Measurements from ENCODE around the gene MIOX.

MIOX gene

DNA sequence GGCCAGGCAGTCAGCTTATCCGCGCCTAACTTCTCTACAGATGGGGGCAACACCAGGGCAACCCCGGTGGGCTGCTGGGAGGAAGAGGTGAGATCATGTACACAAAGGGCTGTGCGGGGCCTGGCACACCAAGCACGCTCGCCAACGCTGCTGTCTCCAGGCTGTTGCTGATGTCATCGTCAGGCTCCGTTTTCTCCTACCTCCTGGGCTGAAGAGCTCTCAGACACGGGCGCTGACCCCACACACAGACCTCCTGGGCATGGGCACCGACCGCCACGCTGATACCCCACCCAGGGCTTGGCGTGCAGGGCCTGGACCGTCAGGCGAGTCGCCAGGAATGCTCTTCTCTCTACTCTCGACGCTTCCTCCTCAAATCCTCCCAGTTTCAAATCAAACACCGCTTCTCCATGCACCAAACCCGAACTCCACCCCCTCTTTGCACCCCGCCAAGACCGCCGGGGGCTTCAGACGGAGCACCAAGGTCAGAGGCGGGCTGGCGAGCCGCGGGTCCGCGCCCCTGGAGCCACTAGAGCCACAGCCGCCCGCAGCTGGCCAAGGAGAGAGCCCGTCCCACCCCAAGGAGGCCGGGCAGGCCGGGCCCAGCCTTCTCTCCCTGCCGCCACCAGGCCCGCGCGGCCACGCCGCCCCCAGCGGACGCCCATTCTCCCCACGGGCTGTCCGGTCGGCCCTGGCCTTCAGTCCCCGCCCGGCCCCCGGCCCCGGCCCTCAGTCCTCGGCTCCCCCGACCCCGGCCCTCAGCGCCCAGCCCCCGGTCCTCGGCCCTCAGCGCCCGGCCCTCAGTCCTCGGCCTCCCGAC, 12.6 kb upstream of the MIOX start:
- DNase-seq (ENCODE audit: low spot score) = no peak

DNA sequence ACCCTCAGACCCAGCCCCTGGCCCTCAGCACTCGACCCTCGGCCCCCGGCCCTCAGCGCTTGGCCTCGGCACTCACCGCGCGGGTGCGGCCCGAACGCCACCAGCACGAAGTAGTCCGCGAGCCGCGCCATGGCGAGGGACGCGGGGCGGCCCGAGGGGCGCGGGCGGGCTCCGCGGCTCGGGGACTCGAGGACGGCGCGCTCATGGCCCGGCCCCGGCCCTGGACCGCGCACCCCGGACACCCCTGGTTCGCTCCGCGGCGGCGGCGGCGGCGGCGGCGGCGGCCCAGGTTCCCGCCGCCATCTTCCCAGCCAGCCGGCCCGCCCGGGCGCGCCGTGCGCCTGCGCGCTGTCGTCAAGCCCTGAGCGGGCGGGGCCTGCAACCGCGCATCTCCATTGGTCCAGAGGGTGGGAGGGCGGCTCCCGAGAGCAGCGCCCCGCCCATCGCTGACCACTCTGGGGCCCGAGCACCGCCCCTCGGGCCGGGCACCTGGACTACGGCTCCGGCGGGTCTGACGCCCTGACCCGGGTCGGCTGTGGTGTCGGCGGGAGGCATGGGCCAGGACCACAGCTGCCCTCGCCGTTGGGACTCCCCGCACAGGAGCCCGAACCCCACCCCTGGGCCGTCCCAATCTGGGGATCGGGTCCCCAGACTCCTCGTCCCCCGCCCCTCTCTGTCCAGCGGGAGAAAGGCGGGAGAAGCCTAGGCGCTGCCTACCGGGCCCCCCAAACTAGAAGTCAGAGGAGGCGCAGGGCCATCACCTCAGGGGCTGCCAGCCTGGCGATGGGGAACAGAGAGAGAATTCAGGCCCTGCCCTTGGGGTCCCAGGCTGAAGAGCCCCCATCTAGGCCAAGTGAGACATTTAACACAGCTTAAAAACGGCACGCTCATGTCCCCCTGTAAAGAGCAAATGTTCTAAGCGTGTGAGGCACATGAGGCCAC, 11.7 kb upstream of the MIOX start, which contains the start of gene SBF1:
TSS of gene SBF1 (minus strand) at position 326 of the 942 bp plus-strand sequence. CDS start at position 131, 195 bp downstream.
- peak; percentile 98 for DNase-seq (ENCODE audit: low spot score)

DNA sequence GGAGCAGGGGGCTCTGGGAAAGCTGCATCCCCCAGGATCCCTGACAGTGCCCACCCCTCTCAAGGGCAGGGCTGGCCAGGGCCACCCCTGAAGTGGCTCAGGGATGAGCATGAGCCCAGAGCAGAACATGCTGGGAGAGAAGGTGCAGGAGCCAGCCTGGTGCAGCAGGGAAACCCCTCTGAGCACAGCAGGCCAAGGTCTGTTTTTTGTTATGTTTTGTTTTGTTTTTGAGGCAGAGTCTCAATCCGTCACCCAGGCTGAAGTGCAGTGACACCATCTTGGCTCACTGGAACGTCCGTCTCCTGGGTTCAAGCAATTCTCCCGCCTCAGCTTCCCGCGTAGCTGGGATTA, 11.0 kb upstream of the MIOX start:
- no peak for DNase-seq (ENCODE audit: low spot score)

DNA sequence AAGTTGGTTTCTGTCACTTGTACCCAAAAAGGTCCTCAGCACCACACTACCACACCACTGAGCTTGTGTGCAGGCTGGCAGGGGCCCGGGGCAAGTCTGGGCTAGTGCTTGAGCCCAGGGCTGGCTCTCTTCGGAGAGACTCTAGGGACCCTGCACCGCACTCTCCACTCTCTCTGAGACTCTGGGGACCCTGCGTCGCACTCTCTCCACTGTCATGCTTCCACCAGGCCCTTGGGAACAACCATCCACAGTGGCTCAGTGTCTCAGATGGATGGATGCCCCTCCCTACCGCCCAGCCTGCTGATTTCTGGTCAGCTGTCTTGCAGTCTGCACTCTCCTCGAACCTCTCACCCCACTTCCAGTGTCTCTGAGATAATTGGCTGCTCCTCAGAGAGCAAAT, 9.8 kb upstream of the MIOX start:
- no peak for DNase-seq (ENCODE audit: low spot score)

DNA sequence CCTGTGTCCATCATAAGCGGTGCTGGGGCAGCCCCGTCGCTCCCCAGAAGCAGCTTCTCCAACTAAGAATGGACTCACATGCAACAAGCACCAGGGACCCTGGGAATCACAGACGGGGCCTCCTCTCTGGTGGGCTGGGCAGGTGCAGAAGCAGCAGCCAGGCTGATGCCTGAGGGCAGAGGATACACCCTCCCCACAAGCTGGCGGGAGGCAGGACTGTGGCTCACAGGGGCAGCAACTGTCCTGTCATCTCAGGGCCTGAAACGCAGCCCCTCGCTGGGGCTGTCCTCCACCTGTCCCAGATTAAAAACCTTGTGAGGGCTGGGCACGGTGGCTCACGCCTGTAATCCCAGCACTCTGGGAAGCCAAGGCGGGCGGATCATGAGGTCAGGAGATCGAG, 8.7 kb upstream of the MIOX start:
- DNase-seq (ENCODE audit: low spot score) = no peak

DNA sequence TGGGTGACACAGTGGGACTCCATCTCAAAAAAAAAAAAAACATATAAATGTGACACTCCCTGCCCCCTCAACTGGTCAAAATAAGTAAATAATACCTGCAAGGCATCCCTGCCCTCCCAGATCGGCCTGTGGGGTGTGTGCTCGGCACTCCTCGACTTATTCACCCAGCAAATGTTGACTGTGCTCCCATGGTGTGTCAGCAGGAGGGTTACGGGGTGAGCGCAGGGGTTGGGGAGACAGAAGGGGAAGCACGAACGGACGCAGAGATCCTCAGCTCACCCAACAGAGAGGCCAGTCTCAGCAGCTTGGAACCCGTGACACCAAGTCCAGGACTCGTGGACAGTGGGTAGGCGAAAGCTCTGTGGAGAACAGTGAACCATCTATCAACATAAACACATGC, 6.9 kb upstream of the MIOX start:
- DNase-seq (ENCODE audit: low spot score) = no peak

DNA sequence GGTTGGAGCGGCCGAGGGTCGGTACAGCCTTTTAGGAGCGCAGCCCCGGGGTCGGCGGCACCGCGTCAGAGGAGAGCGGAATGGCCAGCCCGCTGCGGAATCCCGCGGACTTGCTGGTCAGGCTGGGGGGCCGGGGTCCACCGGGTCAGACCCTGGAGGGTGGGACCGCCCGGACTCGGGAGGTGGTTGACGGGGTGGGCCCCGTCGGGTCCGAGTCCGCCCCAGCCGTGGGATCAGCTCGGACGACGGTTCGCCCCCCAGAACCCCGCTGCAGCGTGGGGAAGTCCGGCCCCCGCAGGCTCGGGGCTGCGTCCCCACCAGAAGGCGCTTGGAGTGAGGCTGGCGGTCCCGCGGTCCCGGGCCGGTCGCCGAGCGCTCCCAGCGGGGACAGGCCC, 5.6 kb upstream of the MIOX start:
- DNase-seq (ENCODE audit: low spot score) = no peak

DNA sequence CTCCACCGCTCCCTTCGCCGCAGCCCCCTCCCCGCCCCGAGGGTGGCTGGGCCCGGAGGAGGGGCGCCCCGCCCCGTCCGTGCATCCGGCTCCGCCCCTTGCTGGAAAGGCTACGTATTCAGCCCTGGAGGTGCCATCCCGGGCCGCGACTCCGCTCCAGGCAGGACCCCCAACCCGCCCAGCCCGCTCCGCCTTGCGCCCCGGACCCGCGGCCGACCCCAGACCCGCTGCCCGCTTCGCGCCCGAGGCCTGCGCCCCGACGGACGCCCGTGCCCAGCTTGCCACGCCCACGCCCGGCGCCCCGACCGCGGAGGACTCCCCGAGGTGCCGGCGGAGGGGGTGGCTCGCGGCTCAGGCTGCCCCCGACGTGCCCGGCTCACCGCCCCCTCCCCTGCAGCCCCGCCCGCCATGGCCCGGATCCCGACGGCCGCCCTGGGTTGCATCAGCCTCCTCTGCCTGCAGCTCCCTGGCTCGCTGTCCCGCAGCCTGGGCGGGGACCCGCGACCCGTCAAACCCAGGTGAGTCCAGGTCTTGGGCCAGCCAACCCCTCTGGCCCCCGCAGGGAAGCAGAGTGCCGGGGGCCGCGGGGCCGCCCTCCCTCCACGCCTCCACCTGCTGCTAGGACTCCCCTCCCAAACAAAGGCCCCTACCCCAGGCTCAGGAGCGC, 5.1 kb upstream of the MIOX start, which contains the start of gene ADM2:
TSS of gene ADM2 (plus strand) at position 104 of the 667 bp plus-strand sequence. CDS start at position 409, 305 bp downstream.
- no peak for DNase-seq (ENCODE audit: low spot score)

DNA sequence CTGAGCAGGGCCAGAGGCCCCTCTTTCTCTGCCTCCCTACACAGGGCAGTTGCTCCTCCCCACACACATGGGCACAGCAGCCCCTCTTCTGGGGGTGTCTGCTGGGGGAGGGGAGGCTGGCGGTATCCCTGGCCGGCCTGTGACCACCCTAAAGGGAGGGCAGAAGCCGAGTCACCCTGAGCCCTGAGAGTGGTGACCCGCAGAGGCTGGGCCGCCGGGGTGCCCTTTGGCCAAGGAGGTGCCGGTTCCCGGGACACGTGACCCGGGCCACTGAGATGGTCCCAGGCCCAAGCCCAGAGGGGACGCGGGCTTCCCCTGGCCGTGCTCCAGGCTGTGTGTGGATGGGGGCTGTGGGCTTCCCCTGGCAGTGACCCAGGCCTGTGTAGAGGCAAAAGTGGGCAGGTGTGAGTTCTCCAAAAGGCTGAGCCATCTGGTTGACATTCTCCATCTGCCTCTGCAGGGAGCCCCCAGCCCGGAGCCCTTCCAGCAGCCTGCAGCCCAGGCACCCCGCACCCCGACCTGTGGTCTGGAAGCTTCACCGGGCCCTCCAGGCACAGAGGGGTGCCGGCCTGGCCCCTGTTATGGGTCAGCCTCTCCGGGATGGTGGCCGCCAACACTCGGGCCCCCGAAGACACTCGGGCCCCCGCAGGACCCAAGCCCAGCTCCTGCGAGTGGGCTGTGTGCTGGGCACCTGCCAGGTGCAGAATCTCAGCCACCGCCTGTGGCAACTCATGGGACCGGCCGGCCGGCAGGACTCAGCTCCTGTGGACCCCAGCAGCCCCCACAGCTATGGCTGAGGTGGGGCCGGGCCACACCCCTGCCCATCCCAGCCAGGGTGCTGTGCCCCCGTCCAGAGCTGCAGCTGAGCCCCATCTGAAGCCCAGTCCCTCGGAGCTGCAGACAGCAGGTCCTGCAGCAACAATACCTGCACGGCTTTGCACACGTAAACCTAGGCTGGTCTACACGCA, 4.3 kb upstream of the MIOX start:
- DNase-seq (ENCODE audit: low spot score) = no peak

DNA sequence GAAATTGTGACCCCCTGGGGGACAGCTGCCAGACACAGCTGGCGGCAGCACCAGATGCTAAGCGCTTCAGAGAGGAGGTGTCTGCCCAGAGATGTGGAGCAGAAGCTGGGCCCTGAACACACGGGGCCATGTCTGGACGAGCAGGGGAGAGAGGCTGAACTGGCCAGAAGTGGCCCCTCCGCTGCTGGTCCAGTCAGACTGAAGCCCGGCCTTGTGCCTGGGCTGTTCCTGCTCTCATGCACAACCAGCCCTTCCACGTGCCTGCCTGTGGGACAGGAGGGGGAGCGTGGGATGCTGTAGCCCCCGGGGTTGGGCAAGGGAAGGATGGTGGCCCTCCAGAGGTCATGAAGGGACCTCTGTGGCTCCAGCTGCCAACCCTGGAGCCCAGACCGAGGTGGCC, 3.6 kb upstream of the MIOX start:
- no peak for DNase-seq (ENCODE audit: low spot score)

DNA sequence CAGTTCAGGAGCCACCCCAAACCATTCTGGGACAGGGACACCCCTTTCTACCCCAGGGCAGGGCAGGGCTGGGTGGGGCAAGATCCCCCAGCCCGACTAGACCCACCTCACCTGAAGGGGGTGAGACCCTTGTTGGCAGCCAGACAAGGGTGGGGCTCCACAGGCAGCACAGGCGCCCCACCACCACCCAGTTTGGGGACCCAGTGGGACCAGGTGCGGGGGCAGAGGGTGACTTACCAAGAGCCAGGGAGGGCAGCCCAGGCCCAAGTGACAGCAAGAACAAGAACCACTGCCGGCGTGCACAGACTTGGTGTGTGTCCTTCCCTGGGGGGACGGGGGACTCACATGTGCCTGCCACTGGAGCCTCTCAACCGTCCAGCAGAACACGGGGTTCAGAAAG, 3.1 kb upstream of the MIOX start:
- DNase-seq (ENCODE audit: low spot score) = no peak

DNA sequence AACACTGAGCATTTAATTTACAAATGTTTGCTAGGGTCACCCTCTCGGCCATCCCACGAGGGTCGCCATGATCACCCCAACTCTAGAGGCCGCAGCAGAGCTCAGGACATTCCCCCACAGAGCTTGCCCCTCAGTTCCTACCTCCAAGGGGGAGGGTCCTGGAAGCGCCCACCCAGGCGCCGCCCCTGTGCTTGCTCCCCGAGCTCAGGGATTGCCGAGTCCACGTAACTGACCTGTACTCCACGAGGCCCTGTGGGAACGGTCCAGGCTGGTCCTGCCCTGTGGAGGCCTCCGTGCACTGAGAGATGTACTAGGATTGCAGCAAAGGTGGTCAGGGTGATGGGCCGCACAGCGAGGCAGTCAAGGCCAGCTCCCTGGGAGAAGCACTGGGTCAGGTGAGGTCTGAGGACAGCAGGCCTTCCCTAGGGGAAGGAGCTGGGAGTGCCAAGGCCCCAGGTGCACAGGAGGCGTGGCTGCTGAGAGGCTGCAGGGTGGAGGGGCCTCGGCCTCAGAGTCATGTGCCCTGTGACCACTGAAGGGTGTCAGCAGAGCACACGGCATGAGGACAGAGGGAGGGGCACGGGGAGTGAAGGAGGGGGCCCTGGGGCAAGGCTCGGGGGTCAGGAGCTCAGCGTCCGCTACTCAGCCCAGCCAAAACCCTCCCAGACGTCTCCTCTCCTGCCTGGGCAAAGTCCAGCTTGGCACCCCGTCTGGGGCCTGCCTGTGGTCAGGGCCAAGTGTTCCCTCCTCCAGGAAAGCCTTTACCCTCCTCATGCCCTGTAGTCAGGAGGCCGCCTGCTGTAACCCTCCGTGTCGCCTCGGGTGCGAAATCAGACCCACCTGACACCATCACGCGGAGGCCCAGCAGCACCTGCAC, 2.4 kb upstream of the MIOX start:
- no peak for DNase-seq (ENCODE audit: low spot score)

DNA sequence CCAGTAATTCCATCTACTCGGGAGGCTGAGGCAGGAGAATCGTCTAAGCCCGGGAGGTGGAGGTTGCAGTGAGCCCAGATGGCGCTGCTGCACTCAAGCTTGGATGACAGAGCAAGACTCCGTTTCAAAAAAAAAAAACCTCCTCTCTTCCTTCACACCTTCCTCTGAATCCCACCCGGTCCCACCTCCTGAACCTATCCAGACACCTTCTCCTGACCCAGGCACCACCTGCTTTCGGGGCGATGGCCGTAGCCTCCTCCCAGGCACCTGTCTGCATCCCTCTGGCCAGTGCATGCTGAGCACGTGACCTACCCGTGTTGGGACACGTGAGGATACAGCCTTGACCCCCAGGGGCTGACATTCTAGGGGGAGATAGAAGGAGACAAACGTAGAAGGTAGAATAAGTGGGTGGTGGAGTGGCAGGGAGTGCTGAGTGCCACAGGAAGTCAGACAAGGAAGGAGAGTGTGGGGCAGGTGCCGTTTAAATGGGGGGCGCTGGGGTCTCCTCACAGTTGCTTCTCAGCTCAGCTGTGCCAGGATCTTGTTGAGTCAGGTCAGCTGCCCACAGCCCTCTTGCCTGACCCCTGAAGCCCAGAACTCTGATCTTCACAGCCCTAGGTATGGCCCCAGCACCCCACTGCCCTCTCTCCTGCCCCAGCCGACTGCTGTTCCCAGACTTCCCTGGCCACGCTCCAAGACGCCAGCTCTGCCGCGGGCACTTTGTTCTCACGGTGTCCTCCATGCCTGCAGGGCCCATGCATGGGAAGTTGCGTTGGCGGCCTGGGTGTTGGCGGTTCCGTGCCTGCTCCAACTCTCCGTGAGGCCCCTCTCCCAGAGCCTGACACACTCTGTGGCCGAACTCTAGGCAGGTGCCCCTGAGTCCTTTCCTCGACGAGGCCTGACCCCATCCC, 1.2 kb upstream of the MIOX start:
- no peak for DNase-seq (ENCODE audit: low spot score)

DNA sequence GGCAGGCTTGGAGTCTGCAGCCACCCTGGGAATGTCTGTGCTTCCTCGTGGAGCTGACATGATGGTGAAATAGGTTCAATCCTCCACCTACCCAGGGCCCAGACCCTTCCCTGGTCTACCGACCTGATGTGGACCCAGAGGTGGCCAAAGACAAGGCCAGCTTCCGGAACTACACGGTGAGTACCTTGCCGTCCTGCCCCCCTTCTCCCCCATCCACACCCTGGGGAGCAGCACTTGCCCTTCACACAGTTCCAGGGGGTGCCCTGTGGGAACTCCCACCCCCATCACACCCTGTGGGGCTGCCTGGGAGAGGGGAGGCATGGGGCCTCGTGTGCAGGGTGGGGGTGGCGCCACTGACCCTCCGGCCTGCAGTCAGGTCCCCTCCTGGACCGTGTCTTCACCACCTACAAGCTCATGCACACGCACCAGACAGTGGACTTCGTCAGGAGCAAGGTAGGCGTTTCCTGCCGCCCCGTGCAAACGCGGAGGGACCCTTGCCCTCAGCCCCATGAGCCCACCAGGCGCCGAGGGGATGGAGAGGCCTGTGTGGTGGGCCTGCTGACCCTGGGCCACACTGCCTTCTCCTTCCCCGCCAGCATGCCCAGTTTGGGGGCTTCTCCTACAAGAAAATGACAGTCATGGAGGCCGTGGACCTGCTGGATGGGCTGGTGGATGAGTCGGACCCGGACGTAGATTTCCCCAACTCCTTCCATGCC, 789 bp downstream of the MIOX start:
- DNase-seq (ENCODE audit: low spot score) = no peak

DNA sequence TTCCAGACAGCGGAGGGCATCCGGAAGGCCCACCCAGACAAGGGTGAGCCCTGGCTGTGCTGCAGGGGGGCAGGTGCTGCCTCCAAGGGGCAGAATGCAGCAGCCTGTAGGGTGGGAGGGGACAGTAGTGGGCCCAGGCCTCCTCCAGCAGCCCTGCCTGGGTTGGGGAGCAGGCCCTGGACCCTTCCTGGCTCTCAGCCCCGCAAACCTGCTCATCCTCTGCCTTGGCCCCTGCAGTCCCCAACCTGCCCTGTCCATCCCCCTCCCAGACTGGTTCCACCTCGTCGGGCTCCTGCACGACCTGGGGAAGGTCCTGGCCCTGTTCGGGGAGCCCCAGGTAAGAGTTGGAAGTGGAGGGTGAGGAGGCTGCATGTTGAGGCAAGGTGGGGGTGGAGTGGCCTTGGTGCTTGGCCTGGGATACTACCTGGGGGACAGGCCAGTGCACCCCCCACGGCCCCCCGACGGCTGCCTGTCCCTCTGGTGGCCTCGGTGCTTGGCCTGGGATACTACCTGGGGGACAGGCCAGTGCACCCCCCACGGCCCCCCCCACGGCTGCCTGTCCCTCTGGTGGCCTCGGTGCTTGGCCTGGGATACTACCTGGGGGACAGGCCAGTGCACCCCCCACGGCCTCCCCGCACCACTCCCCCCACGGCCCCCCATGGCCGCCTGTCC, 1.5 kb downstream of the MIOX start:
- DNase-seq (ENCODE audit: low spot score) = no peak

DNA sequence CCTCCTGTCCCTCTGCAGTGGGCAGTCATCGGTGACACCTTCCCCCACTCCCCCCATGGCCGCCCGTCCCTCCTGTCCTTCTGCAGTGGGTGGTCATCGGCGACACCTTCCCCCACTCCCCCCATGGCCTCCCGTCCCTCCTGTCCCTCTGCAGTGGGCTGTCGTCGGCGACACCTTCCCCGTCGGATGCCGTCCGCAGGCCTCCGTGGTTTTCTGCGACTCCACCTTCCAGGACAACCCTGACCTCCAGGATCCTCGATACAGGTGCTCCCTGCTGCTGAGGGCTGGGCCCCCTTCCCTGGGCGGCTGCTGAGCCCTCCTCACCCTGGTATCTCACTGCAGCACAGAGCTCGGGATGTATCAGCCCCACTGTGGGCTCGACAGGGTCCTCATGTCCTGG, 2.2 kb downstream of the MIOX start:
- DNase-seq (ENCODE audit: low spot score) = no peak

DNA sequence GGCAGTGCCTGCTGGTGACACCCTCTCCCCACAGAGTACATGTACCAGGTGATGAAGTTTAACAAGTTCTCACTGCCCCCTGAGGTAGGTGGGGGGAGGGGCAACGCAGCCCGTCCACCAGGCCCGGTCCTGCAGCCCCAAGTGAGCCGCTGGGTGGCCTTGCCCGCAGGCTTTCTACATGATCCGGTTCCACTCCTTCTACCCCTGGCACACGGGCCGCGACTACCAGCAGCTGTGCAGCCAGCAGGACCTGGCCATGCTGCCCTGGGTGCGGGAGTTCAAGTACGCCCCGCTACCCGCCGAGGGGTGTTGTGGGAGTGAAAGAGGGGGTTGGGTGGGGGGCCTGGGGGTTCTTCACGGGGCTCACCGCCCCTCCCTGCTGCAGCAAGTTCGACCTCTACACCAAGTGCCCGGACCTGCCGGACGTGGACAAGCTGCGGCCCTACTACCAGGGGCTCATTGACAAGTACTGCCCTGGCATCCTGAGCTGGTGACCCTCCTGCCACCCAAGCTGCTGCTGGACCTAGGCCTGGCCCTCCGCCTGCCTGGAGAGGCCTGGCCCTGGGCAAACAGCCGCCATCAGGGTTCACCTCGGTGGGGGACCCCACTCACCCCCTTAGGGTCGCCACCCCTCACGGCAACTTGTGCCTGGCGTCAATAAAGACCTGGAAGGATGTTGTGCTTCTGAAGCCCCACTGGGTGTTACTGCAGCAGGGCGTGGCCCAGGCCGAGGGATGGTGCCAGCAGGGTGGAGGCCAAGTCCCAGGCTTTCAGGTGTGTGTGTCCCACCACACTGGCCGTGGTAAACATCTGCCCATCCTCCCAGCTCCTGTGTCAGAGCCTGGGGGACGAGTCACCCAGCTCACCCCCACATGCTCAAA, 2.9 kb downstream of the MIOX start:
- DNase-seq (ENCODE audit: low spot score) = no peak
